Endothelial cell of umbilical vein (primary cell): ENCODE data around the gene RNF217. TPM values are rescaled to one million over a fixed set of nuclear protein-coding genes. Genes with fewer than 3 reads are reported as not detected.

Experiments used
- BruUV-seq: library from RNA; stranded (reverse); fragments of 400-500 nt; replicated peaks from 2 replicates; lab custom pipeline; 2021; lab: Mats Ljungman, UMichigan
- CTCF ChIA-PET: fragments of 300-600, 350-600 bp; sonication (Branson Sonifier 250); formaldehyde crosslinking; loops from one replicate; lab custom pipeline; 2021; ENCODE audit warnings: antibody characterized with exemption, inconsistent platforms; lab: Charles Lee
- POLR2A ChIA-PET: fragments of 300-600, 350-600 bp; sonication (Branson Sonifier 250); formaldehyde crosslinking; loops from one replicate; lab custom pipeline; 2021; ENCODE audit warnings: antibody characterized with exemption, inconsistent platforms; lab: Charles Lee
- DNase-seq: peaks from one replicate; pipeline ENCODE4 v3.0.0-alpha.2; 2011; ENCODE audit warnings: low read depth, low spot score
- FAIRE-seq: peaks from 2 replicates; lab custom pipeline; 2011; peaks lifted over from hg19 to GRCh38; lab: Jason Lieb, UNC
- H2AFZ ChIP-seq: 2 replicates; pipeline ENCODE4 v1.6.0; 2012; ENCODE audit warnings: low read depth, low read length, control low read depth, inconsistent platforms
- H3K27ac ChIP-seq: 2 replicates; pipeline ENCODE4 v1.5.1; 2011; ENCODE audit warnings: low read depth, mild to moderate bottlenecking, control low read depth, low read length, moderate library complexity; ENCODE audit not compliant: insufficient read depth
- H3K27me3 ChIP-seq, 2 experiments: 2 replicates each; pipeline versions ENCODE4 v1.6.0 to v1.6.1; 2011; ENCODE audit warnings: low read length in 2 of 2, mixed read lengths in 1 of 2; ENCODE audit not compliant: control insufficient read depth in 2 of 2, insufficient read depth in 2 of 2
- H3K36me3 ChIP-seq, 2 experiments: 2 replicates in 1 of 2; 3 replicates in 1 of 2; pipeline ENCODE4 v1.5.1; 2011; ENCODE audit warnings: low read length in 2 of 2, mild to moderate bottlenecking in 1 of 2, moderate library complexity in 1 of 2; ENCODE audit not compliant: control insufficient read depth in 2 of 2, insufficient read depth in 2 of 2; ENCODE audit errors: extremely low read depth in 1 of 2
- H3K4me1 ChIP-seq: 3 replicates; pipeline ENCODE4 v1.5.1; 2011; ENCODE audit warnings: mild to moderate bottlenecking, low read length; ENCODE audit not compliant: control insufficient read depth, insufficient read depth; ENCODE audit errors: extremely low read depth
- H3K4me2 ChIP-seq: 2 replicates; pipeline ENCODE4 v1.6.1; 2011; ENCODE audit warnings: low read length, control low read depth, mixed read lengths; ENCODE audit not compliant: insufficient read depth
- H3K4me3 ChIP-seq, 3 experiments: fragments of 200-600 bp in 1 of 3; sonication (generic), shearing (Covaris generic) in 1 of 3; replicated peaks in 1 of 3; 2 replicates each; pipeline ENCODE4 v1.5.1; 2011 to 2016; ENCODE audit warnings: control low read depth in 3 of 3, low read length in 3 of 3, mild to moderate bottlenecking in 2 of 3, inconsistent platforms in 1 of 3, low read depth in 1 of 3, moderate library complexity in 1 of 3; ENCODE audit not compliant: insufficient read depth in 1 of 3
- H3K79me2 ChIP-seq: 2 replicates; pipeline ENCODE4 v1.6.0; 2012; ENCODE audit warnings: low read length, inconsistent platforms; ENCODE audit not compliant: control insufficient read depth, insufficient read depth
- H3K9ac ChIP-seq: replicated peaks from 2 replicates; pipeline ENCODE3; 2011; ENCODE audit warnings: low read length, control low read depth; ENCODE audit not compliant: insufficient read depth; ENCODE audit errors: extremely low read depth
- H3K9me1 ChIP-seq: replicated peaks from 3 replicates; pipeline ENCODE4 v1.6.0; 2011; ENCODE audit warnings: mild to moderate bottlenecking, low read length; ENCODE audit not compliant: control insufficient read depth, insufficient read depth; ENCODE audit errors: extremely low read depth
- H3K9me3 ChIP-seq: replicated peaks from 2 replicates; pipeline ENCODE4 v1.5.1; 2012; ENCODE audit warnings: low read length, inconsistent platforms; ENCODE audit not compliant: control insufficient read depth, insufficient read depth
- H4K20me1 ChIP-seq: replicated peaks from 2 replicates; pipeline ENCODE3; 2011; ENCODE audit warnings: mild to moderate bottlenecking, low read length; ENCODE audit not compliant: control insufficient read depth, insufficient read depth; ENCODE audit errors: extremely low read depth
- CTCF ChIP-seq, 2 donors: IDR thresholded peaks; 1 replicate in 1 of 2; 2 replicates in 1 of 2; pipeline ENCODE4 v1.5.1; 2011; ENCODE audit warnings: low read length in 2 of 2, mild to moderate bottlenecking in 2 of 2, moderate library complexity in 2 of 2, control low read depth in 1 of 2, inconsistent platforms in 1 of 2, low read depth in 1 of 2; ENCODE audit not compliant: insufficient read depth in 1 of 2; ENCODE audit errors: extremely low read depth in 1 of 2
- EZH2 ChIP-seq: IDR thresholded peaks from 2 replicates; pipeline ENCODE4 v1.6.1; 2012; ENCODE audit warnings: borderline replicate concordance, low read depth, mild to moderate bottlenecking, moderate library complexity, low read length, inconsistent platforms; ENCODE audit not compliant: severe bottlenecking
- MYC ChIP-seq: IDR thresholded peaks from one replicate; pipeline ENCODE4 v1.6.1; 2011; ENCODE audit warnings: mild to moderate bottlenecking, low read depth, low read length
- POLR2A ChIP-seq: IDR thresholded peaks from 2 replicates; pipeline ENCODE4 v1.6.1; 2012; ENCODE audit warnings: low read depth, mild to moderate bottlenecking, control low read depth, low read length
- POLR2AphosphoS5 ChIP-seq: IDR thresholded peaks from 2 replicates; pipeline ENCODE4 v1.6.1; 2012; ENCODE audit warnings: low read depth, mild to moderate bottlenecking, control low read depth, low read length, moderate library complexity; ENCODE audit not compliant: insufficient read depth
- dilution Hi-C: fragments of 300-500 bp; cut with MboI; formaldehyde crosslinking; loops from one replicate; pipeline ENCODE4 v1.15.0; 2019; ENCODE audit warnings: low sequenced_read_pairs; ENCODE audit not compliant: extremely low pct_ligation_motif_present
- intact Hi-C: fragments of 100-400 bp; cut with micrococcal nuclease; formaldehyde crosslinking; loops from one replicate; pipeline ENCODE4 v1.10.0; 2022
- polyA plus RNA-seq, 4 experiments: library from polyadenylated mRNA; depleted of rRNA in 3 of 4; stranded (reverse) in 3 of 4; unstranded in 1 of 4; fragments of >200 nt; gene quantifications; 2 replicates each; pipeline versions ENCODE4 v1.2.1 to v1.2.3, GENCODE V29; 2011 to 2012; ENCODE audit warnings: missing spikeins in 1 of 4
- total RNA-seq: library from RNA; stranded (reverse); gene quantifications from 2 replicates; pipeline ENCODE4 v1.2.3, GENCODE V29; 2021

RNF217 gene
- total and polyA plus RNA-seq, 2 donors (not counting 3 experiments of a cell fraction or from before 2014, with no cell fraction given), result 8.8 to 32.5 TPM

GRCh38 chr6:125004797-125005595 is 42.8 kb downstream of the RNF217 start:
- H3K79me2 ChIP-seq, result peaks cover 17% of the 10 kb centered on the region
- intact Hi-C loops (loop anchor here (1.0 kb wide), 1 partner anchor 10 kb away; no protein-coding TSS in a partner anchor), dilution Hi-C loops (no loop called here)
- DNase-seq, result no peak
- no peaks in the 10 kb centered on the region for H3K9me1 ChIP-seq
- no peak overlapping the region for H3K9ac ChIP-seq
- no peak overlapping the region for H3K4me3 ChIP-seq
- no peaks in the 10 kb centered on the region for H3K36me3 ChIP-seq
- BruUV-seq, result no TSS peak
- no peak overlapping the region for H2AFZ ChIP-seq
- ChIA-PET POLR2A (no interaction called here), CTCF (interaction anchor here (1.7 to 2.1 kb wide), 2 partner anchors 10 to 109 kb away, joined by 4 to 6 read pairs; no protein-coding TSS in a partner anchor)
- no peak for TF ChIP-seq POLR2AphosphoS5
- TF ChIP-seq POLR2A, result no peak
- TF ChIP-seq MYC, result no peak
- TF ChIP-seq CTCF (IDR thresholded peaks at IDR 0.05; ENCODE audit: extremely low read depth in 1 of 2, insufficient read depth in 1 of 2, low read depth in 1 of 2, low read length in 2 of 2), result no peak
- TF ChIP-seq EZH2, result no peak
- H3K27me3 ChIP-seq, result no peaks in the 10 kb centered on the region
- peaks cover 16% of the 10 kb centered on the region for H3K4me1 ChIP-seq
- FAIRE-seq, result no peak
- no peak overlapping the region for H3K4me2 ChIP-seq
- no peaks in the 10 kb centered on the region for H3K9me3 ChIP-seq
- H3K27ac ChIP-seq, result no peak overlapping the region
- no peaks in the 10 kb centered on the region for H4K20me1 ChIP-seq
